ENCODE results near the gene ASB6. TPM values are rescaled to one million over a fixed set of nuclear protein-coding genes. Genes with fewer than 3 reads are reported as not detected.

Gene ASB6
- total RNA-seq, 2 experiments from 2014 or later = 19.0 to 21.4 TPM

- no peak overlapping the region for H3K4me2 ChIP-seq (ENCODE audit: low read length)
- no peaks in the 10 kb centered on the region for H3K9me3 ChIP-seq (ENCODE audit: low read length)
- no TSS peak for BruUV-seq (replicated peaks)
- peaks cover 25% of the 10 kb centered on the region; the same call in 1 of the 2 replicates for H4K20me1 ChIP-seq (ENCODE audit: insufficient read depth, low read length)
- no peaks in the 10 kb centered on the region for H3K9me2 ChIP-seq (ENCODE audit: insufficient read depth, low read length)
- TF ChIP-seq, protein P1, sequence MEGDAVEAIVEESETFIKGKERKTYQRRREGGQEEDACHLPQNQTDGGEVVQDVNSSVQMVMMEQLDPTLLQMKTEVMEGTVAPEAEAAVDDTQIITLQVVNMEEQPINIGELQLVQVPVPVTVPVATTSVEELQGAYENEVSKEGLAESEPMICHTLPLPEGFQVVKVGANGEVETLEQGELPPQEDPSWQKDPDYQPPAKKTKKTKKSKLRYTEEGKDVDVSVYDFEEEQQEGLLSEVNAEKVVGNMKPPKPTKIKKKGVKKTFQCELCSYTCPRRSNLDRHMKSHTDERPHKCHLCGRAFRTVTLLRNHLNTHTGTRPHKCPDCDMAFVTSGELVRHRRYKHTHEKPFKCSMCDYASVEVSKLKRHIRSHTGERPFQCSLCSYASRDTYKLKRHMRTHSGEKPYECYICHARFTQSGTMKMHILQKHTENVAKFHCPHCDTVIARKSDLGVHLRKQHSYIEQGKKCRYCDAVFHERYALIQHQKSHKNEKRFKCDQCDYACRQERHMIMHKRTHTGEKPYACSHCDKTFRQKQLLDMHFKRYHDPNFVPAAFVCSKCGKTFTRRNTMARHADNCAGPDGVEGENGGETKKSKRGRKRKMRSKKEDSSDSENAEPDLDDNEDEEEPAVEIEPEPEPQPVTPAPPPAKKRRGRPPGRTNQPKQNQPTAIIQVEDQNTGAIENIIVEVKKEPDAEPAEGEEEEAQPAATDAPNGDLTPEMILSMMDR (conservative IDR thresholded peaks at IDR 0.05; ENCODE audit: low read length) = no peak
- no peak for TF ChIP-seq EZH2phosphoT487 (IDR thresholded peaks at IDR 0.05; ENCODE audit: borderline replicate concordance, low read depth, low read length)
- ChIA-PET CTCF (ENCODE audit: unreplicated experiment) (no interaction called here), POLR2A (no interaction called here)
- no peak for DNase-seq (ENCODE audit: low spot score)
- intact Hi-C loops (cut with micrococcal nuclease; ENCODE audit: unreplicated experiment) = no loop called here
- peaks cover 9% of the 10 kb centered on the region for H3K4me1 ChIP-seq (ENCODE audit: insufficient read depth, low read length, poor library complexity, severe bottlenecking)
- H2AFZ ChIP-seq (ENCODE audit: low read length) = no peak overlapping the region
- H3K79me2 ChIP-seq (ENCODE audit: insufficient read depth, low read depth, low read length) = peaks cover 49% of the 10 kb centered on the region
- H3K4me3 ChIP-seq (ENCODE audit: low read depth, low read length, poor library complexity, severe bottlenecking) = no peak overlapping the region
- no peak overlapping the region for H3K27ac ChIP-seq (ENCODE audit: low read depth, low read length, poor library complexity, severe bottlenecking)
- peaks cover 96% of the 10 kb centered on the region for H3K36me3 ChIP-seq (ENCODE audit: insufficient read depth, low read length)
These were observed 8.1 kb downstream of the ASB6 start for GRCh38 chr9:129633848-129634247.

- ChIA-PET POLR2A (no interaction called here), CTCF (ENCODE audit: unreplicated experiment) (no interaction called here)
- intact Hi-C loops (cut with micrococcal nuclease; ENCODE audit: unreplicated experiment) = no loop called here
- Histone ChIP-seq H3K4me3 (ENCODE audit: low read depth, low read length, poor library complexity, severe bottlenecking) (no peak overlapping the region), H3K4me1 (ENCODE audit: insufficient read depth, low read length, poor library complexity, severe bottlenecking) (peaks cover 14% of the 10 kb centered on the region), H3K9me2 (ENCODE audit: insufficient read depth, low read length) (no peaks in the 10 kb centered on the region), H3K4me2 (ENCODE audit: low read length) (no peak overlapping the region), H3K27ac (ENCODE audit: low read depth, low read length, poor library complexity, severe bottlenecking) (no peak overlapping the region), H4K20me1 (ENCODE audit: insufficient read depth, low read length) (peaks cover 31% of the 10 kb centered on the region), H3K79me2 (ENCODE audit: insufficient read depth, low read depth, low read length) (peaks cover 55% of the 10 kb centered on the region), H3K9me3 (ENCODE audit: low read length) (no peaks in the 10 kb centered on the region), H3K36me3 (ENCODE audit: insufficient read depth, low read length) (peaks cover 96% of the 10 kb centered on the region), H2AFZ (ENCODE audit: low read length) (no peak overlapping the region)
- BruUV-seq (replicated peaks) = no TSS peak
- no peak for TF ChIP-seq EZH2phosphoT487 (IDR thresholded peaks at IDR 0.05; ENCODE audit: borderline replicate concordance, low read depth, low read length)
- TF ChIP-seq, protein P1 (conservative IDR thresholded peaks at IDR 0.05; ENCODE audit: low read length) = no peak
- no peak for DNase-seq (ENCODE audit: low spot score)
These were observed 8.7 kb downstream of the ASB6 start for GRCh38 chr9:129633207-129633606.

- no peak for DNase-seq (ENCODE audit: low spot score)
- H2AFZ ChIP-seq (ENCODE audit: low read length) = no peak overlapping the region
- no peak overlapping the region for H3K27ac ChIP-seq (ENCODE audit: low read depth, low read length, poor library complexity, severe bottlenecking)
- TF ChIP-seq EZH2phosphoT487 (IDR thresholded peaks at IDR 0.05; ENCODE audit: borderline replicate concordance, low read depth, low read length) = no peak
- TF ChIP-seq, protein P1 (conservative IDR thresholded peaks at IDR 0.05; ENCODE audit: low read length) = no peak
- H3K4me1 ChIP-seq (ENCODE audit: insufficient read depth, low read length, poor library complexity, severe bottlenecking) = peaks cover 22% of the 10 kb centered on the region
- H3K4me3 ChIP-seq (ENCODE audit: low read depth, low read length, poor library complexity, severe bottlenecking) = no peak overlapping the region
- ChIA-PET POLR2A (no interaction called here), CTCF (ENCODE audit: unreplicated experiment) (no interaction called here)
- H3K36me3 ChIP-seq (ENCODE audit: insufficient read depth, low read length) = peaks cover 96% of the 10 kb centered on the region
- H3K79me2 ChIP-seq (ENCODE audit: insufficient read depth, low read depth, low read length) = peaks cover 63% of the 10 kb centered on the region
- no TSS peak for BruUV-seq (replicated peaks)
- H3K4me2 ChIP-seq (ENCODE audit: low read length) = no peak overlapping the region
- H4K20me1 ChIP-seq (ENCODE audit: insufficient read depth, low read length) = peaks cover 39% of the 10 kb centered on the region
- intact Hi-C loops (cut with micrococcal nuclease; ENCODE audit: unreplicated experiment) = no loop called here
- H3K9me2 ChIP-seq (ENCODE audit: insufficient read depth, low read length) = no peaks in the 10 kb centered on the region
- no peaks in the 10 kb centered on the region for H3K9me3 ChIP-seq (ENCODE audit: low read length)
These were observed 9.5 kb downstream of the ASB6 start for GRCh38 chr9:129632460-129632859.
